Upper lobe of right lung (tissue), 1 donor: ENCODE data around the gene JAKMIP3. TPM values are rescaled to one million over a fixed set of nuclear protein-coding genes. Genes with fewer than 3 reads are reported as not detected.

ENCODE experiments used
- ATAC-seq: fragments of 200-7000 bp; cut with Tn5 transposase; one replicate; pipeline ENCODE4 v1.9.1; 2020; ENCODE audit warnings: mild to moderate bottlenecking, moderate library complexity
- DNase-seq: peaks from one replicate; pipeline ENCODE4 v3.0.0-alpha.2; 2020
- H3K27ac ChIP-seq: fragments of 200-600 bp; one replicate; pipeline ENCODE4 v1.8.0; 2022
- H3K27me3 ChIP-seq: fragments of 200-600 bp; one replicate; pipeline ENCODE4 v1.8.0; 2022; ENCODE audit warnings: mild to moderate bottlenecking
- H3K36me3 ChIP-seq: fragments of 200-600 bp; one replicate; pipeline ENCODE4 v1.8.0; 2022
- H3K4me1 ChIP-seq: fragments of 200-600 bp; one replicate; pipeline ENCODE4 v1.8.0; 2022
- H3K4me3 ChIP-seq: fragments of 200-600 bp; one replicate; pipeline ENCODE4 v1.8.0; 2022; ENCODE audit warnings: mild to moderate bottlenecking
- H3K9me3 ChIP-seq: fragments of 200-600 bp; one replicate; pipeline ENCODE4 v1.8.0; 2022
- CTCF ChIP-seq: fragments of 200-600 bp; IDR thresholded peaks from one replicate; pipeline ENCODE4 v1.8.0; 2022; ENCODE audit warnings: antibody characterized with exemption
- intact Hi-C: fragments of 100-400 bp; cut with DNase I; formaldehyde crosslinking; loops from one replicate; pipeline ENCODE4 v1.11.0; 2022
- total RNA-seq: library from RNA; stranded (reverse); fragmentation: NEBNext Ultra II Directional; extraction: Animal tissue kit (Norgen Biotek cat#: 25700); gene quantifications from one replicate; pipeline ENCODE4 v1.2.1, GENCODE V29; 2021
- donor health status: DM: no; HTN: yes; CAD: no; lungs with severe emphysema.

JAKMIP3 gene
- total RNA-seq, 1 donor from 2014 or later: 0.32 TPM

- intact Hi-C loops: no loop called here
- DNase-seq (no peak), ATAC-seq (no peak)
- peaks cover 5% of the 10 kb centered on the region for H3K9me3 ChIP-seq
- H3K27ac ChIP-seq: no peak overlapping the region
- TF ChIP-seq CTCF: no peak
- H3K36me3 ChIP-seq: no peaks in the 10 kb centered on the region
- no peak overlapping the region for H3K4me3 ChIP-seq
- peaks cover 18% of the 10 kb centered on the region for H3K27me3 ChIP-seq
- no peaks in the 10 kb centered on the region for H3K4me1 ChIP-seq
Measured at GRCh38 chr10:132050191-132050590, 15.6 kb upstream of the JAKMIP3 start.

DNA sequence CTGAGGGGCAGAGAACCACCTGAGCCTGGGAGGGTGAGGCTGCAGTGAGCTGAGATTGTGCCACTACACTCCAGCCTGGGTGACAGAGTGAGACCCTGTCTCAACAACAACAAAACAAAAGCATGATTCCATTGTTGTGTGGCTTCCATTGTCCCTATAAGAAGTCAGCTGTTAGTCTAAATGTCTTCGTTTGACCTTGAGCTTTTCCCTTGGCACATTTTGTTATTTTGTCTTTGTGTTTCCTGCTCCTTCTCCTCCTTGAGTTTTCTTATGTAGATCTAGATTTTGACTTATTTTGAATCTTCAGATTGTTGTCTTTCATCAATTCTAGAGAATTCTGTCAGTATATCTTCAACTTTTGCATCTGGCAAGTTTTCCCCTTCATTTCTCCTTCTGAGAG is 13.6 kb upstream of the JAKMIP3 start:
- no peak for TF ChIP-seq CTCF
- ATAC-seq (no peak), DNase-seq (no peak)
- H3K9me3 ChIP-seq: peaks cover 5% of the 10 kb centered on the region
- H3K36me3 ChIP-seq: no peaks in the 10 kb centered on the region
- no peak overlapping the region for H3K4me3 ChIP-seq
- intact Hi-C loops: no loop called here
- peaks cover 13% of the 10 kb centered on the region for H3K27me3 ChIP-seq
- no peak overlapping the region for H3K27ac ChIP-seq
- H3K4me1 ChIP-seq: no peaks in the 10 kb centered on the region

DNA sequence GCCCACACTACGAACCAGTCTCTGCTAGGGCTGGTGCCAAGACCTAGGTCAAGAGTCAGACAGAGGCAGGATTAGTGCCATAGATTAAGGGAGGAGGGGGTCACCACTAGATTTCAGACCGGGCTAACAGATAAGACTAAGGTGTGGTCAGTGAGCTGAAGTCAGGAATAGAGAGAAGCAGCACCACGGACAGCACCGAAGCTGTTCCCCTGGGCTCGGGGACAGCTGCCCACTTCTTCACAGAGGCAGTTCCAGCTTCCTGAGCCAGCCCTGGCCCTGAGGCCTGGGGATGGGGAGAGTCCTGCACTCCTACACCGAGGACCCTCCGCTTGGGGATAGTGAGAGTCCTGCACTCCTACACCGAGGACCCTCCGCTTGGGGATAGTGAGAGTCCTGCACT is 11.2 kb upstream of the JAKMIP3 start:
- Histone ChIP-seq H3K9me3 (peaks cover 5% of the 10 kb centered on the region), H3K4me3 (no peak overlapping the region), H3K27me3 (peaks cover 22% of the 10 kb centered on the region), H3K36me3 (no peaks in the 10 kb centered on the region), H3K4me1 (no peaks in the 10 kb centered on the region), H3K27ac (no peak overlapping the region)
- intact Hi-C loops: no loop called here
- no peak for TF ChIP-seq CTCF
- DNase-seq (no peak), ATAC-seq (no peak)

GRCh38 chr10:132055616-132056015 is 10.1 kb upstream of the JAKMIP3 start:
- no peak overlapping the region for H3K27ac ChIP-seq
- intact Hi-C loops: no loop called here
- H3K27me3 ChIP-seq: peaks cover 22% of the 10 kb centered on the region
- H3K36me3 ChIP-seq: no peaks in the 10 kb centered on the region
- no peak for TF ChIP-seq CTCF
- no peak for DNase-seq
- no peaks in the 10 kb centered on the region for H3K4me1 ChIP-seq
- peaks cover 5% of the 10 kb centered on the region for H3K9me3 ChIP-seq
- H3K4me3 ChIP-seq: no peak overlapping the region
- no peak for ATAC-seq

GRCh38 chr10:132056663-132057062 is 9.1 kb upstream of the JAKMIP3 start:
- Histone ChIP-seq H3K4me3 (no peak overlapping the region), H3K4me1 (no peaks in the 10 kb centered on the region), H3K36me3 (no peaks in the 10 kb centered on the region), H3K27ac (no peak overlapping the region), H3K27me3 (peaks cover 22% of the 10 kb centered on the region), H3K9me3 (peaks cover 4% of the 10 kb centered on the region)
- ATAC-seq: no peak
- no peak for DNase-seq
- no peak for TF ChIP-seq CTCF
- intact Hi-C loops: no loop called here

GRCh38 chr10:132057191-132057681 is 8.5 kb upstream of the JAKMIP3 start:
- H3K27ac ChIP-seq: no peak overlapping the region
- no peak for DNase-seq
- no peaks in the 10 kb centered on the region for H3K36me3 ChIP-seq
- H3K4me3 ChIP-seq: no peak overlapping the region
- H3K4me1 ChIP-seq: no peaks in the 10 kb centered on the region
- TF ChIP-seq CTCF: no peak
- no peak for ATAC-seq
- H3K9me3 ChIP-seq: no peaks in the 10 kb centered on the region
- peaks cover 22% of the 10 kb centered on the region for H3K27me3 ChIP-seq
- intact Hi-C loops: no loop called here
